HG02885 (cell line): ENCODE results near the gene TMEM271.

ENCODE experiments used
- ATAC-seq: cut with Tn5 transposase; IDR thresholded peaks from one replicate; pipeline ENCODE4 v1.9.1; 2021; ENCODE audit warnings: mild to moderate bottlenecking; ENCODE audit not compliant: unreplicated experiment, poor library complexity

The TMEM271 gene

GRCh38 chr4:581753-582361, 5.8 kb upstream of the TMEM271 start:
- no peak for ATAC-seq

- ATAC-seq = no peak
These were observed 5.1 kb upstream of the TMEM271 start for GRCh38 chr4:581181-581580.

GRCh38 chr4:579543-580175, 3.6 kb upstream of the TMEM271 start:
- no peak for ATAC-seq

- no peak for ATAC-seq
These were observed 2.7 kb upstream of the TMEM271 start for GRCh38 chr4:578451-579443.

- ATAC-seq = no peak
These were observed 1.7 kb upstream of the TMEM271 start for GRCh38 chr4:577499-578450.

- no peak for ATAC-seq
These were observed 950 bp upstream of the TMEM271 start for GRCh38 chr4:576991-577498.

- ATAC-seq = no peak
These were observed 584 bp downstream of the TMEM271 start for GRCh38 chr4:575281-576141.

- ATAC-seq = no peak
These were observed 1.5 kb downstream of the TMEM271 start for GRCh38 chr4:574346-575161.

GRCh38 chr4:573122-573892, 2.8 kb downstream of the TMEM271 start:
- no peak for ATAC-seq

GRCh38 chr4:572594-572993, 3.5 kb downstream of the TMEM271 start:
- ATAC-seq = no peak

- no peak for ATAC-seq
These were observed 4.1 kb downstream of the TMEM271 start for GRCh38 chr4:571838-572572.

GRCh38 chr4:570754-571153, 5.3 kb downstream of the TMEM271 start:
- no peak for ATAC-seq

- no peak for ATAC-seq
These were observed 6.0 kb downstream of the TMEM271 start for GRCh38 chr4:569958-570667.

GRCh38 chr4:568962-569361, 7.1 kb downstream of the TMEM271 start:
- no peak for ATAC-seq

- no peak for ATAC-seq
These were observed 7.8 kb downstream of the TMEM271 start for GRCh38 chr4:568351-568652.
